ENCODE measurements around the gene SLC2A6.

The SLC2A6 gene

DNA sequence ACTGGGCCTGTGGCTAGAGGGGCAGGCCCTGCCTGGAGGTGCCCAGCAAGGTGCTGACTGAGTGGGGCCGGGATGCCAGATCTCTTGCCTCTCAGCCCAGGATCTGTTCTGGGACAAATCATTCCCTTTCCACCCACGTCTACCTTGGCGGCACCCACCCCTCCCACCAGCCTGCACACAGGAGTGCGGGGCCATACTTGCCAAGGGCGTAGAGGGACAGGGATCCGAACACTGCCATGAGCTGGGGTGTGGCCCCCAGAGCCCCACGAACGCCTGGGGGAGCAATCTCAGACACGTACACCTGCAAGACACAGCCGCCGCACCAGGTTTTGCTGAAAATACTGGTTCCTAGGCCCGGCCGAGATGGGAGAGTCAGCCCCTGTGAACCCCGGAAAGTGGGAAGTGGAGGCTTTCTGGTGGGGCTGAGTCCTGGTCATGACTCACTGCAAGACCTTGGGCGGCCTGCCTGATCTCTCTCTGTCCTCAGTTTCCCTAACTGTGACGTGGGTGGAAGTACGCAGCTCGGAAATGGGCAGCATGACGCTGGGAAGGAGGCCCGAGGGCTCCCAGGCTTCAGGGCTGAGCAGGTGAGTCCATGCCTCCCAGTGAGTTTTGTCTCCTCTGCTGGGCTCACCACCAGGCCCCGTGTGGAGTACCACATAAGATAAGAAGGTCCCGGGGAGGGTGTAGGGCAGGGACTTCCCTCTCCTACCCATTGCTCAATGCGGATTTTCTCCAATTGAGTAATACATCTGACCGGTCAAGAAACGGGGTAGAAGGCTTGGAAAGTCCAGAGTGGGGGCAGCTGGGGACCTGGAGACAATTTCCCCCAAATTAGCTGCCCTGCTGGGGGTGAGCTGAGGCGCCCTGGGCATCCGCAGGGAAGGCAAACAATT lies 2.6 kb downstream of the SLC2A6 start:
- no peak for DNase-seq

DNA sequence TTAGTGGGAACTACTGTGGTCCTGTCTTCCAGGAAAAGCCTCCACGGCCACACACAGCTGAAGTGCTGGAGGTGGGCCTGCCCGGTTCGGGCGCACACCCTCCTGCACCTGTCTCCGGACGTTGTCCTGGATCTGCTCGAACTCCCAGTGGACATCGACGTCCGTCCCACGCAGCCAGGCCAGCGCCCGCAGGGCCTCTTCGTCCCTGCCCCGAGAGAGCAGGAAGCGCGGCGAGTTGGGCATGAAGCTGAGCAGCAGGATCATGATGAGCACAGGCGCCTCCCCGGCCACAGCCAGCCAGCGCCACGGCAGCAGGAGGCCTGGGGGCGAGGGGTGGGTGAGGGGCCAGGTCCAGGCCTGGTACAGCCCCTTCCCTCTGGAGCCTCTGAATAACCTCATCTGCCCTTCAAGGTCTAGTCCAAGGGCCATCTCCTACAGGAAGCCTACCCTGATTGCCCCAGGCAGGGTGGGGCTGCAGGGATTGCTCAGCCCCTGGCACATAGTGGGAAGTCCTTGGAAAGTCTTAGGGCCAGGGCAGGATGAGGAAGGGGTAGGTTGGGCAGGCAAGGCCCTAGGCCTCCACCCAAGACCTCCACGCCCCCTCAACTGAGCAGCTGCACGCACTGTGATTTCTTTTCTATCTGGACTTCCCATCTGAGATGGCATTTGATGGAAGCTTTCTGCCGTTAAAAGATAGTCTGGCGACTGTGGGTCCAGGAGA lies 3.4 kb downstream of the SLC2A6 start:
- DNase-seq, result no peak

DNA sequence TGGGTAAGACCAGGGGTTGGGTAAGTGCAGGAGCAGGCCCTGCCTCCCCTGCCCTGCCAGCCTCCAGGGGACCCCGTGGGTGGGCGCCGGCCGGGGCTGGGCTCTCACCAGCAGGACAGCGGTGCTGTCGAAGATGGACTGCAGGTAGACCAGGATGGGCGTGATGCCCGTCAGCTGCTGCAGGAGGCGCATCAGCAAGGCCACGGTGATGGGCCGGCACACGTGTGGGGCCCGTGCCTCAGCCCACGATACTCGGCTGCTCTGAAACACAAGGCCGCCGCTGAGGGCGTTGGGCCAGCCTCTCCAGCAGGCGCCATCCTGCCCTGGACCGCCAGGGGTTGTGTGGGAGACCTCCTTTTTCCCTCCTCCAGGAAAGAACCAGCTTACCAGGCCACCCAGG lies 4.0 kb downstream of the SLC2A6 start:
- DNase-seq, result no peak

DNA sequence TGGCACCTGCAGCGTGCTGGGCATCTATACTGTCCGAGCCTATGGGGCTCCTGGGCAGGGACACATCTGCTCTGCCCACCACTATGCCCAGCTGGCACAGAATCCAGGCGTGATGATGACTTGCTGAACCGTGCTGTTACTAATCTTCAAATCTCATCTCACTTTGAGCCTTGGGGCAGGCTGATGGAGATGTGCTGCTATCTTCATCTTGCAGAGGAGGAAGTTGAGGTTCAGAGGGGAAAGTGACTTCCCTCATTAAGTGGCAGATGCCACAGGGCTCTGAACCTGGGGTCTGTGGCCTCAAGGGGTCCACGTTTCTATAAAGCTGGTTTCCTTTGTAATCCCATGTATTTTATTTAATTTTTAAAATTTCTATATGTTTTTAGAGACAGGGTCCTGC lies 4.7 kb downstream of the SLC2A6 start:
- DNase-seq, result no peak

- no peak for DNase-seq
Observed at GRCh38 chr9:133473743-133474142, 5.2 kb downstream of the SLC2A6 start.

GRCh38 chr9:133472753-133473378 lies 6.0 kb downstream of the SLC2A6 start:
- DNase-seq, result no peak

DNA sequence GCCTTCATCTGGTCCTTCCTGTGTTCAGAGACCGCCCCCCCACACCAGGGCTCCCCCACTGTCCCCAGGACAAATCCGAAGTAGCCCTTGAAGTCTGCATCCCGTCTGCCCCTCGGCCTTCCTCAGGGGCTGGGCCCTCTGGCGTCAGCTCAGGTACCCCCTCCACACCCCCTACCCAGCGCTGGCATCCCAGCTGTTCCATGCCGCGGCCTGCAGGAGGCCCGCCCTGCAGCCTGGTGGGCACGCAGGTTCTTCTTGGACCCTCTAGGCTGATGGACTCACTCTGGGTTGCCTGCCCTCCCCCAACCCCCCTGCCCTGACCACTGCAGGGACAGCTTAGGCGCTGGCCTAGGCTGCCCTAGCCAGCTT lies 6.6 kb downstream of the SLC2A6 start:
- DNase-seq, result no peak

DNA sequence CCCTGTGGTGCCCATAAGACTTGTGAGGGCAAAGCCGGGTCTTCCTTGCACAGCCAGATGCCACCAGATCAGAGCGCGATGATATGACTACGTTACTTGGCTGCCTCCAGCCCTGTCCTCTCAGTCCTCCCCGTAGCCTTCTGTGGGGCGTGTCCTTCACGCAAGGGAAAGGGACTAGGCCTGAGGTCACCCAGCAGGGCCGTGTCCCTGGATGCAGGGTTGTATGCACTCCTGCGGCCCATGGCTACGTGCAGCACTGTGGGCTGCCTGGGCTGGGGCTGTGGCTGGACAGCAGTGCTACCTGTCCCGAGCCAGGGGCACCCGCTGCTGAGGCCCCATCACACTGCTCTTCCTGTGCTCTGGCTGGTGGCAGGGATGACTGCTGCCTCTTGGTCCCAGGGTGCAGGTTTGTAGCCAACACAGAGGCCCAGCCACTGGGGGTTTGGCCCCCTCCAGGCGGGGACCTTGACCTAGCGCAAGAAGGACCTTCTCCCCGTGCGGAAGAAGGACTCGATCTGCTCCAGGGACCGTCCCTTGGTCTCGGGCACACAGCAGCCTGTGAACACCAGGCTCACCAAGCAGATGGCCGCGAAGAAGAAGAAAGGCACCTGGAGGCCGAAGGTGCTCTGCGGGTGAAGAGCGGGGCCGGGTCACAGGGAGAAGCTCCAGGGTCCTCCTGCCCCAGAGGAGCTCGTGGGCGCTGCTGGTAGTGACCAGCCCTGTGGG lies 7.2 kb downstream of the SLC2A6 start:
- no peak for DNase-seq

DNA sequence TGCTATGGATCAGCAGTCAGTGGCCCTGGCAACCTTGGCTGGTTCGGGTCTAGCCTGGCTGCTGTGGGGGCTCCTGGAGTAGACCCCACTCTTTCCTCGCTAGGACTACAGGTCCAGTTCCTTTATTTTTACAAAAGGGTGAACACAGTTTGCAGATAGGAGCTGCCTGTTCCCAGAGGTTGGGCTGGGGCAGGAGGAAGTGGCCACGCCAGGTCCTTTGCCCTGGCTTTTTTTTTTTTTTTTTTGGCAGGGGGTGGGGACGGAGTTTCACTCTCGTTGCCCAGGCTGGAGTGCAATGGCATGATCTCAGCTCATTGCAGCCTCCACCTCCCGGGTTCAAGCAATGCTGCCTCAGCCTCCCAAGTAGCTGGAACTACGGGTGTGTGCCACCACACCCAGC lies 7.9 kb downstream of the SLC2A6 start:
- no peak for DNase-seq

DNA sequence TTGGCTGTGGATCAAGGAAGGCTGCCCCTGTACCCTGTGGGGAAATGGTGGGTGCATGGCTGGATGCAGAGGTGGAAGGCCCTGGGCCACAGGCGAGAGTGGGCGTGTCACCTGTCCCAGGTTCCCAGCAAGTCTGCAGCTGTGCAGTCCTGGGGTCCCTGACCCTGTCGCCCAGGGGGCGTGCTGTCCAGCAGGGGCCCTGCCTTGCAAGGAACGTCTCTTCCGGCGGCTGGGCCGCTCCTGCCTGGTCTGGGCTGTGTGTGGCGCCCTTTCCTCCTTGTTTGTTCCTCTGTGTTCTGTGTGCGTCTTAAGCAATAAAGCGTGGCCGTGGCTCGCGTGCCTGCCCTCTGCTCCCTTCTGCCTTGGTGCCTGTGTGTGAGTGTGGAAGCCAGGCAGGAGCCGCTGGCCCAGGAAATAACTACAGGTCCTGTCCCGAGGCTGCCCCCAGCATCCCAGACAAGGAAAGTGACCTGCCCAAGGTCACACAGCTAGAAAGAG lies 8.4 kb downstream of the SLC2A6 start:
- no peak for DNase-seq

GRCh38 chr9:133468777-133469421 lies 10.0 kb downstream of the SLC2A6 start:
- no peak for DNase-seq

GRCh38 chr9:133468374-133468773 lies 10.5 kb downstream of the SLC2A6 start:
- DNase-seq, result no peak

GRCh38 chr9:133467101-133467500 lies 11.8 kb downstream of the SLC2A6 start:
- DNase-seq, result no peak

DNA sequence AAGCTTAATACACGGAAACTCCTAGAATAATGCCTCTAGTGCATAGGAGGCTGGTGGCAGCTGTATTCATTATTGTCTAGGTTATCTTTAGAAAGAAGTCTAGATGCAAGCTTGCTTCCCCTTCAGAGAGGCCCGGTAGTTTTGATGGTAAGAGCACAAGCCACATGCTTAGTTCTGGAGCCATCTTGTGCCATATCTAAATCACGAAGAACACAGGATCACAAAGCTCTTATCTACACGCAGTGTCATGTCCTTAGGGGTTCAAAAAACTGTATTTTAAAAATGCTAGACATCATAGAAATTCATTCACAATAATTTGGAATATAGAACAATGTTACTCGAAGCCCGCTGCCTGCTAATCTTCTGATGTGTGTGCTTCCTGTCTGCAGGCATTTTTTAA lies 12.9 kb downstream of the SLC2A6 start:
- no peak for DNase-seq

DNA sequence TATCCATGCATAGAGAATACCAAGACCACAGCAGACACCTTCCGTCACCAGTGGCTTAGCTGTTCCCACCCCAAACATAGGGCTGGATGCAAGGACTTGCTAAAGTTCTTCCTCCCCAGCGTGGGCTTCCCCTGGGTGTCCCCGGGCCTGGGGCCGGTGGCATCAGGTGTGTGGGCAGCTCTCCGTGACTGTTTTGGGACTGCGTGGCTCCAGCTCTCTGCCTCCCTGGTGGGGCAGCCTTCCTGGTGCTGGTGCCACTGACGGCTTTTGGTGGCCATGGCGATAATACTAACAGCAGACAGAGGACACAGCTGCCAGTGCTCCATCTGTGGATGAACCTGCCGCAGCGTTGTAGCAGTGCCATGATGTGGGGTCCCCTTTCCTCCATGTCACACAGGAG lies 14.3 kb downstream of the SLC2A6 start:
- DNase-seq, result no peak

DNA sequence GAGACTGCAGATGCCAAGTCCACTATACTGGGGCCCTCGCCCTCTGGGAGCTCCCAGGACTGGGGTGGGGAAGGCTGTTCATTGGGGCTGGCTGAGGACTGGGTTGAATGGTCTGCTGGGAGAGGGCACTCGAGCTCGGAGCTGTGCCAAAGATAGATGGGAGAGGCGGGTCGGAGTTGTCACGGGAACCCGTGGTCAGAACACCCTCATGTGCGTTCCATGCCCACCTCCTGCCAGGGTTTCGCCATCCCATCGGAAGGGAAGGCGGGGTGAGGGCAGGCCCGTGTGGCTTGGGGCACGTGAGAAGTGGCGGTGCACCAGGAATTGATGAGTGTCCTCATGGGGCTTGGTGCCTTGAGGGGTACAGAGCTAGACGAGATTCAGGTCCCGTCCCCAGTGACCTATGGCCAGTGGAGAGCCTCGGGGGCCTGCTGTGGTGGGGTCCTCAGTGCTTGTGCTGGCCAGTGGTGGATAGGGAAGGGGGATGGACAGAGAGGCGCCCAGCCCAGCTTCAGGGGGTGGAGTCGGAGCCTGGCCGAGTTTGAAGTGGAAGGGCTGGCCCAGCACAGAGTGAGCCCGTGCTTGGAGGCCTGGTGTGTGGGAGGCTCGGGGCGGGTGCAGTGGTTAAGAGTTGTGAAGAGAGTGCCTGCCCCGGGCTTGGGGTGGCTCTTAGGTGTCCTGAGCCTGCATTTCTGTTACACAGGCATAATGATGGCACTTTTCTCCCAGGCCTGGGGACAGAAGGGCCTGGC lies 14.9 kb downstream of the SLC2A6 start:
- DNase-seq, result no peak

DNA sequence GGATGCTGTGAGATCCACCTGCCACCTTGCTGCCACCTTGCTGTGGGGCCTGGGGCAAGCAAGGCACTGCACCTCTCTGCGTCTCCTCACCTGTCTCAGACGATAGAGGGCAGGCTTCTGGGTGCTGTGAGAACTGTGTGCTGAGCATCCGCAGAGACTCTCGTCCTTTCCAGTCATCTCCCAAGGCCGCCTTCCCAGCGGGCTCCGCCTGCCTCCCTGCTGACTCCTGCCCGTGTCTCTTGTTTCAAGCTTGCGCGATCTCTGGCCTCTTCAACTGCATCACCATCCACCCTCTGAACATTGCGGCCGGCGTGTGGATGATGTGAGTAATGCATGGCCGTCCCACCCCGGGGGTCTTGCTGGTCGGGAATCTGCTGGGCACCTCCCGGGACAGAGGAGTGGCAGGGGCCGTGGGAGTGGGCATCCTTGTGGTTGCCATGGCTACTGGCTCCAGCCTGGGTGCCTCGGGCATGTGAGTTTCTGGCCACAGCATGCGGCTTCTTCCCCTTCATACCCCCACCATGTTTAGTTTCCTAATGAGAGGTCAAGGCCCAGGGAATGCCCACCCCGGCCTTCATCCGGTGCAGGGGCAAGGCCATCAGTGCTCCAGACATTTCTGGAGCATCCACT lies 15.6 kb downstream of the SLC2A6 start:
- no peak for DNase-seq

- no peak for DNase-seq
Observed at GRCh38 chr9:133461975-133462374, 16.9 kb downstream of the SLC2A6 start.

DNA sequence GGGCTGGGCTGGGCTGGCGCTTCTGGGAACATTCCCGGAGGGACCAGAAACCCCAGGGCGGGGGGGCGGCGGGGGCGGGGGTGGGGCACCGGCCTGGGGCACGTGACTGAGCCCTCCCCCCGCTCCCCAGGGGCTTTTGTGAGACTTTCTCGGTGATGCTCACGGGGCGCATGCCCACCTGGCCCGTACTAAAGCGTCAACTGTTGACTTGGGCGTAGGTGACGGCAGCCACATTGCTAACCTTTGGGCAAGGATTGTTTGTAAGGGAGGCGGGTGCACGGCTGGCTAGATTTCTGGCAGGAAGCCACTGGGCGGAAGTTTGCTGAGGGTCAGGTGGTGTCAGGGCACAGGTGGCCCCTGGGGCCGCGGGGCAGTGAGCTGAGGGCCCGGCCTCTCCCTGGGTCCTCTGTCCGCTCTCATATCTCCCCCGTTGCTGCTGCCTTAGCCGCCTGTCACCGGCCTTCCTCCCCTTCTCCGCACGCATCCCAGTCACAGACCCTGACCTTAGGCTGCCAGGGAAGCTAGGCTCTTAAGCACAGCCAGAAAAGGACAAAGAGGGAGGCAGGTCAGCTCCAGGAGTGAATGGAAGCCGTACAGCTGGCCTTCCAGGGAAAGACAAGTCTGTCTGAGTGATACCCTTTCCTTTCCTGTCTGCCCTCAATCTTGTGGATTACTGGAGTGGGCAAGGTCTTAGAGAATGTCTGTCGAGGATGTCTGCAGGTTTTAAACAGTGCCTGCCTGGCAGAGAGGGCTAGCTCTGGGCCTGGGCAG lies 18.3 kb downstream of the SLC2A6 start:
- peak; percentile 66 for DNase-seq

Measured in NCI-H1417 treated with DMSO at 0.1 percent for 48 hours (cell line).